ENCODE measurements around the gene SCUBE1. TPM values are rescaled to one million over a fixed set of nuclear protein-coding genes. Genes with fewer than 3 reads are reported as not detected.

SCUBE1 gene
- total RNA-seq, 2 experiments from 2014 or later = 0.08 to 0.23 TPM

GRCh38 chr22:43260331-43261231 lies 82.6 kb downstream of the SCUBE1 start:
- Mint-ChIP-seq H3K9me3 (no peaks in the 10 kb centered on the region), H3K27me3 (peaks cover 17% of the 10 kb centered on the region), H3K27ac (no peak overlapping the region), H3K4me1 (peaks cover 24% of the 10 kb centered on the region), H3K4me3 (no peak overlapping the region), H3K36me3 (no peaks in the 10 kb centered on the region)
- DNase-seq = no peak

GRCh38 chr22:43257961-43258360 lies 85.2 kb downstream of the SCUBE1 start:
- no peak for DNase-seq
- Mint-ChIP-seq H3K36me3 (no peaks in the 10 kb centered on the region), H3K9me3 (no peaks in the 10 kb centered on the region), H3K27ac (no peak overlapping the region), H3K27me3 (peaks cover 17% of the 10 kb centered on the region), H3K4me1 (peaks cover 8% of the 10 kb centered on the region), H3K4me3 (no peak overlapping the region)

GRCh38 chr22:43257549-43257948 lies 85.6 kb downstream of the SCUBE1 start:
- Mint-ChIP-seq H3K27ac (no peak overlapping the region), H3K4me1 (peaks cover 7% of the 10 kb centered on the region), H3K4me3 (no peak overlapping the region), H3K9me3 (no peaks in the 10 kb centered on the region), H3K36me3 (no peaks in the 10 kb centered on the region), H3K27me3 (peaks cover 17% of the 10 kb centered on the region)
- no peak for DNase-seq

- DNase-seq = no peak
- Mint-ChIP-seq H3K36me3 (no peaks in the 10 kb centered on the region), H3K9me3 (no peaks in the 10 kb centered on the region), H3K4me1 (peaks cover 7% of the 10 kb centered on the region), H3K4me3 (no peak overlapping the region), H3K27ac (no peak overlapping the region), H3K27me3 (peaks cover 17% of the 10 kb centered on the region)
These were observed 86.1 kb downstream of the SCUBE1 start for GRCh38 chr22:43256976-43257545.

- no peaks in the 10 kb centered on the region for H3K9me3 Mint-ChIP-seq
- no peaks in the 10 kb centered on the region for H3K36me3 Mint-ChIP-seq
- DNase-seq = no peak
- H3K27me3 Mint-ChIP-seq = peaks cover 17% of the 10 kb centered on the region
- peaks cover 7% of the 10 kb centered on the region for H3K4me1 Mint-ChIP-seq
- no peak overlapping the region for H3K4me3 Mint-ChIP-seq
- H3K27ac Mint-ChIP-seq = no peak overlapping the region
These were observed 86.6 kb downstream of the SCUBE1 start for GRCh38 chr22:43256569-43256968.

GRCh38 chr22:43255299-43255698 lies 87.9 kb downstream of the SCUBE1 start:
- Mint-ChIP-seq H3K27me3 (peaks cover 17% of the 10 kb centered on the region), H3K9me3 (no peaks in the 10 kb centered on the region), H3K36me3 (no peaks in the 10 kb centered on the region), H3K4me1 (peaks cover 7% of the 10 kb centered on the region), H3K4me3 (no peak overlapping the region), H3K27ac (no peak overlapping the region)
- no peak for DNase-seq

GRCh38 chr22:43253839-43254238 lies 89.3 kb downstream of the SCUBE1 start:
- Mint-ChIP-seq H3K9me3 (no peaks in the 10 kb centered on the region), H3K4me1 (peaks cover 7% of the 10 kb centered on the region), H3K27me3 (peaks cover 17% of the 10 kb centered on the region), H3K4me3 (no peak overlapping the region), H3K27ac (no peak overlapping the region), H3K36me3 (no peaks in the 10 kb centered on the region)
- DNase-seq = no peak

- H3K4me3 Mint-ChIP-seq = no peak overlapping the region
- peaks cover 7% of the 10 kb centered on the region for H3K4me1 Mint-ChIP-seq
- no peak overlapping the region for H3K27ac Mint-ChIP-seq
- H3K9me3 Mint-ChIP-seq = no peaks in the 10 kb centered on the region
- H3K36me3 Mint-ChIP-seq = no peaks in the 10 kb centered on the region
- peaks cover 12% of the 10 kb centered on the region for H3K27me3 Mint-ChIP-seq
- DNase-seq = no peak
These were observed 90.9 kb downstream of the SCUBE1 start for GRCh38 chr22:43252319-43252718.

GRCh38 chr22:43249789-43250471 lies 93.2 kb downstream of the SCUBE1 start:
- Mint-ChIP-seq H3K36me3 (no peaks in the 10 kb centered on the region), H3K27ac (no peak overlapping the region), H3K4me3 (no peak overlapping the region), H3K4me1 (no peaks in the 10 kb centered on the region), H3K9me3 (no peaks in the 10 kb centered on the region), H3K27me3 (no peaks in the 10 kb centered on the region)
- DNase-seq = no peak

- no peak for DNase-seq
- H3K9me3 Mint-ChIP-seq = no peaks in the 10 kb centered on the region
- H3K4me1 Mint-ChIP-seq = no peaks in the 10 kb centered on the region
- no peaks in the 10 kb centered on the region for H3K27me3 Mint-ChIP-seq
- no peaks in the 10 kb centered on the region for H3K36me3 Mint-ChIP-seq
- H3K27ac Mint-ChIP-seq = no peak overlapping the region
- no peak overlapping the region for H3K4me3 Mint-ChIP-seq
These were observed 95.5 kb downstream of the SCUBE1 start for GRCh38 chr22:43247546-43248260.

- Mint-ChIP-seq H3K36me3 (no peaks in the 10 kb centered on the region), H3K27ac (no peak overlapping the region), H3K4me1 (no peaks in the 10 kb centered on the region), H3K4me3 (no peak overlapping the region), H3K27me3 (no peaks in the 10 kb centered on the region), H3K9me3 (no peaks in the 10 kb centered on the region)
- DNase-seq = no peak
These were observed 97.0 kb downstream of the SCUBE1 start for GRCh38 chr22:43246188-43246587.

GRCh38 chr22:43245717-43246116 lies 97.5 kb downstream of the SCUBE1 start:
- Mint-ChIP-seq H3K9me3 (no peaks in the 10 kb centered on the region), H3K4me1 (no peaks in the 10 kb centered on the region), H3K4me3 (no peak overlapping the region), H3K27me3 (no peaks in the 10 kb centered on the region), H3K27ac (no peak overlapping the region), H3K36me3 (no peaks in the 10 kb centered on the region)
- no peak for DNase-seq

- H3K27ac Mint-ChIP-seq = no peak overlapping the region
- no peak for DNase-seq
- H3K36me3 Mint-ChIP-seq = no peaks in the 10 kb centered on the region
- no peaks in the 10 kb centered on the region for H3K9me3 Mint-ChIP-seq
- no peaks in the 10 kb centered on the region for H3K4me1 Mint-ChIP-seq
- no peaks in the 10 kb centered on the region for H3K27me3 Mint-ChIP-seq
- no peak overlapping the region for H3K4me3 Mint-ChIP-seq
These were observed 98.2 kb downstream of the SCUBE1 start for GRCh38 chr22:43244803-43245527.

- no peak overlapping the region for H3K27ac Mint-ChIP-seq
- no peaks in the 10 kb centered on the region for H3K27me3 Mint-ChIP-seq
- H3K36me3 Mint-ChIP-seq = no peaks in the 10 kb centered on the region
- H3K4me1 Mint-ChIP-seq = no peaks in the 10 kb centered on the region
- no peak overlapping the region for H3K4me3 Mint-ChIP-seq
- H3K9me3 Mint-ChIP-seq = no peaks in the 10 kb centered on the region
- DNase-seq = no peak
These were observed 98.8 kb downstream of the SCUBE1 start for GRCh38 chr22:43244402-43244801.

All from activated naive CD8-positive, alpha-beta T cell treated with anti-CD3 and anti-CD28 coated beads for 36 hours (primary cell).